Panc1 (cell line): ENCODE measurements around the gene C1orf226. TPM values are rescaled to one million over a fixed set of nuclear protein-coding genes. Genes with fewer than 3 reads are reported as not detected.

ENCODE experiments used
- ATAC-seq: fragments of 200-7000 bp; cut with Tn5 transposase; 2 replicates; pipeline ENCODE4 v1.9.1; 2020; ENCODE audit warnings: mild to moderate bottlenecking, moderate library complexity
- BruUV-seq: library from RNA; stranded (reverse); fragments of 400-500 nt; replicated peaks from 2 replicates; lab custom pipeline; 2021; lab: Mats Ljungman, UMichigan
- CTCF ChIA-PET: fragments of 300-600 bp; sonication (Branson Sonifier 250); formaldehyde crosslinking; loops from one replicate; lab custom pipeline; 2022; ENCODE audit warnings: antibody characterized with exemption; lab: Charles Lee
- POLR2A ChIA-PET: fragments of 300-600 bp; sonication (Branson Sonifier 250); formaldehyde crosslinking; loops from one replicate; lab custom pipeline; 2022; ENCODE audit warnings: antibody characterized with exemption; lab: Charles Lee
- DNase-seq: peaks from one replicate; pipeline ENCODE4 v3.0.0-alpha.2; 2010; ENCODE audit warnings: low read depth, low spot score
- H3K27ac ChIP-seq: 2 replicates; pipeline ENCODE4 v1.5.1; 2011; ENCODE audit warnings: mild to moderate bottlenecking, low read length, inconsistent platforms
- H3K27me3 ChIP-seq: fragments of 200-500 bp; sonication (Bioruptor generic); 2 replicates; pipeline ENCODE4 v1.6.0; 2014; ENCODE audit warnings: low read length, inconsistent platforms; ENCODE audit not compliant: control insufficient read depth, insufficient read depth
- H3K36me3 ChIP-seq: fragments of 200-500 bp; sonication (Bioruptor generic); 2 replicates; pipeline ENCODE4 v1.5.1; 2014; ENCODE audit warnings: inconsistent platforms, mild to moderate bottlenecking, low read length, moderate library complexity; ENCODE audit not compliant: control insufficient read depth, insufficient read depth
- H3K4me1 ChIP-seq: 2 replicates; pipeline ENCODE4 v1.5.1; 2011; ENCODE audit warnings: inconsistent platforms, mild to moderate bottlenecking, low read length, moderate library complexity; ENCODE audit not compliant: control insufficient read depth, insufficient read depth
- H3K4me3 ChIP-seq, 2 experiments: 2 replicates each; pipeline ENCODE4 v1.5.1; 2011 to 2012; ENCODE audit warnings: low read depth in 2 of 2, low read length in 2 of 2, mild to moderate bottlenecking in 2 of 2, inconsistent platforms in 1 of 2, moderate library complexity in 1 of 2
- H3K9me3 ChIP-seq: fragments of 200-500 bp; sonication (Bioruptor generic); 2 replicates; pipeline ENCODE4 v1.5.1; 2014; ENCODE audit warnings: low read depth, mild to moderate bottlenecking, inconsistent platforms, low read length, moderate library complexity; ENCODE audit not compliant: control insufficient read depth, insufficient read depth
- POLR2AphosphoS5 ChIP-seq: IDR thresholded peaks from 2 replicates; pipeline ENCODE4 v1.6.1; 2012; ENCODE audit warnings: mild to moderate bottlenecking, low read depth, low read length, moderate library complexity
- SIN3A ChIP-seq: IDR thresholded peaks from 2 replicates; pipeline ENCODE4 v1.6.1; 2012; ENCODE audit warnings: low read depth, mild to moderate bottlenecking, low read length, moderate library complexity, borderline replicate concordance; ENCODE audit not compliant: insufficient read depth
- TCF7L2 ChIP-seq: IDR thresholded peaks from 2 replicates; pipeline ENCODE4 v1.6.1; 2011; ENCODE audit warnings: mild to moderate bottlenecking, low read depth, low read length, inconsistent platforms
- in situ Hi-C: cut with HindIII; loops from 2 replicates; pipeline ENCODE4 v1.10.0; 2016; ENCODE audit warnings: low sequenced_read_pairs, low pct_unique_long_range_greater_than_20kb
- intact Hi-C: fragments of 100-400 bp; cut with micrococcal nuclease; formaldehyde crosslinking; loops from one replicate; pipeline ENCODE4 v1.10.0; 2022; ENCODE audit not compliant: unreplicated experiment
- total RNA-seq: library from RNA; stranded (reverse); gene quantifications from one replicate; pipeline ENCODE4 v1.2.1, GENCODE V29; 2021; ENCODE audit not compliant: unreplicated experiment
- TF ChIP-seq, protein P1 (sequence below), 2 experiments: IDR thresholded peaks; 2 replicates each; pipeline ENCODE4 v1.6.1; 2011 to 2012; ENCODE audit warnings: low read depth in 2 of 2, control low read depth in 1 of 2, low read length in 1 of 2, mild to moderate bottlenecking in 1 of 2, moderate library complexity in 1 of 2; ENCODE audit not compliant: insufficient read depth in 1 of 2
- TF ChIP-seq, protein P2 (sequence below): fragments of 450-650 bp; IDR thresholded peaks from 2 replicates; pipeline ENCODE4 v1.5.1; 2017; ENCODE audit warnings: mild to moderate bottlenecking

Gene C1orf226
- total RNA-seq, 1 experiment from 2014 or later = 38.4 TPM

DNA sequence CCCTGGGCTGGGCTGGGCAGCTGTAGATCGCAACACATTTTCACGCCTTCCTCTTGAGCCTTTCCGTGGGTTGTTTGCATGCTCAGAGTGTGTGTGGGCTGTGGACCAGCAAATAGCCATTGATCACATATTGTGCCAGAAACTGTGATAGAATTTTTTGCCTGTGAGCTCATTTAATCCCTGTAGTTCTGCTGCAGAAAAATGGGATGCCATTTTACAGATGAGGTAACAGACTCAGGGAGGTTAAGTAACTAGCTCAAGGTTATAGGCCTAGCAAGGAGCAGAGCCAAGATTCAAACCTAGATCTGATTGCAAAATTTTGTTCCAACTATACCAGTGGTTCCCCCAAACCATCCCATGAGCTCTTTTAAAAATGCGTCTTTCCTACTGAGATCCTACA lies 15.4 kb upstream of the C1orf226 start:
- CTCF ChIA-PET = no interaction called here
- TF ChIP-seq POLR2AphosphoS5 (no peak), TCF7L2 (no peak), SIN3A (no peak)
- TF ChIP-seq, protein P1, sequence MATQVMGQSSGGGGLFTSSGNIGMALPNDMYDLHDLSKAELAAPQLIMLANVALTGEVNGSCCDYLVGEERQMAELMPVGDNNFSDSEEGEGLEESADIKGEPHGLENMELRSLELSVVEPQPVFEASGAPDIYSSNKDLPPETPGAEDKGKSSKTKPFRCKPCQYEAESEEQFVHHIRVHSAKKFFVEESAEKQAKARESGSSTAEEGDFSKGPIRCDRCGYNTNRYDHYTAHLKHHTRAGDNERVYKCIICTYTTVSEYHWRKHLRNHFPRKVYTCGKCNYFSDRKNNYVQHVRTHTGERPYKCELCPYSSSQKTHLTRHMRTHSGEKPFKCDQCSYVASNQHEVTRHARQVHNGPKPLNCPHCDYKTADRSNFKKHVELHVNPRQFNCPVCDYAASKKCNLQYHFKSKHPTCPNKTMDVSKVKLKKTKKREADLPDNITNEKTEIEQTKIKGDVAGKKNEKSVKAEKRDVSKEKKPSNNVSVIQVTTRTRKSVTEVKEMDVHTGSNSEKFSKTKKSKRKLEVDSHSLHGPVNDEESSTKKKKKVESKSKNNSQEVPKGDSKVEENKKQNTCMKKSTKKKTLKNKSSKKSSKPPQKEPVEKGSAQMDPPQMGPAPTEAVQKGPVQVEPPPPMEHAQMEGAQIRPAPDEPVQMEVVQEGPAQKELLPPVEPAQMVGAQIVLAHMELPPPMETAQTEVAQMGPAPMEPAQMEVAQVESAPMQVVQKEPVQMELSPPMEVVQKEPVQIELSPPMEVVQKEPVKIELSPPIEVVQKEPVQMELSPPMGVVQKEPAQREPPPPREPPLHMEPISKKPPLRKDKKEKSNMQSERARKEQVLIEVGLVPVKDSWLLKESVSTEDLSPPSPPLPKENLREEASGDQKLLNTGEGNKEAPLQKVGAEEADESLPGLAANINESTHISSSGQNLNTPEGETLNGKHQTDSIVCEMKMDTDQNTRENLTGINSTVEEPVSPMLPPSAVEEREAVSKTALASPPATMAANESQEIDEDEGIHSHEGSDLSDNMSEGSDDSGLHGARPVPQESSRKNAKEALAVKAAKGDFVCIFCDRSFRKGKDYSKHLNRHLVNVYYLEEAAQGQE (IDR thresholded peaks at IDR 0.05; ENCODE audit: insufficient read depth in 1 of 2, low read depth in 2 of 2, low read length in 1 of 2) = no peak
- TF ChIP-seq, protein P2, sequence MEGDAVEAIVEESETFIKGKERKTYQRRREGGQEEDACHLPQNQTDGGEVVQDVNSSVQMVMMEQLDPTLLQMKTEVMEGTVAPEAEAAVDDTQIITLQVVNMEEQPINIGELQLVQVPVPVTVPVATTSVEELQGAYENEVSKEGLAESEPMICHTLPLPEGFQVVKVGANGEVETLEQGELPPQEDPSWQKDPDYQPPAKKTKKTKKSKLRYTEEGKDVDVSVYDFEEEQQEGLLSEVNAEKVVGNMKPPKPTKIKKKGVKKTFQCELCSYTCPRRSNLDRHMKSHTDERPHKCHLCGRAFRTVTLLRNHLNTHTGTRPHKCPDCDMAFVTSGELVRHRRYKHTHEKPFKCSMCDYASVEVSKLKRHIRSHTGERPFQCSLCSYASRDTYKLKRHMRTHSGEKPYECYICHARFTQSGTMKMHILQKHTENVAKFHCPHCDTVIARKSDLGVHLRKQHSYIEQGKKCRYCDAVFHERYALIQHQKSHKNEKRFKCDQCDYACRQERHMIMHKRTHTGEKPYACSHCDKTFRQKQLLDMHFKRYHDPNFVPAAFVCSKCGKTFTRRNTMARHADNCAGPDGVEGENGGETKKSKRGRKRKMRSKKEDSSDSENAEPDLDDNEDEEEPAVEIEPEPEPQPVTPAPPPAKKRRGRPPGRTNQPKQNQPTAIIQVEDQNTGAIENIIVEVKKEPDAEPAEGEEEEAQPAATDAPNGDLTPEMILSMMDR = no peak
- H3K27ac ChIP-seq = no peak overlapping the region
- H3K27me3 ChIP-seq = no peaks in the 10 kb centered on the region
- no peak overlapping the region for H3K4me3 ChIP-seq
- no peaks in the 10 kb centered on the region for H3K9me3 ChIP-seq
- no TSS peak for BruUV-seq
- DNase-seq (no peak), ATAC-seq (no peak)
- H3K4me1 ChIP-seq = no peaks in the 10 kb centered on the region
- intact Hi-C loops = no loop called here
- peaks cover 2% of the 10 kb centered on the region; the same call in 1 of the 2 replicates for H3K36me3 ChIP-seq
- POLR2A ChIA-PET = no interaction called here
- in situ Hi-C loops = no loop called here

DNA sequence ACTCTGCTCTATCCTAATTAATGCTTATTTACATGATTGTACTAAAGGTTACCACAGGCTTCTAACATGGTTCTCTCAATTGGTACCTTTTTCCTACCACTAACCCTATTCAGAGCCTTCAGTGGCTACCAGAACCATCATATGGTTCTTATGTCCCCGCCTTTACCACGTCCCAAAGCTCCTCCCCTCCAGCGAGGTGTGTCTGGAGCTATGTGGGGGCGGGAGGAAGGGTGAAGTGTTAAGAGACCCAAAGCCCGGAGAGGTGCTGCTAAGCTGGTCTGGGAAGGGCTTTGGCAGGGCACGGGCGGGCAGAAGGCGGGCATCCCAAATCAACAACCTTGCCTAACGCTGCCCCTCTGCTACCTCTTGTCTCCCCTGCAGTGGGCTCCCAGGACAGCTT lies 14.9 kb upstream of the C1orf226 start:
- in situ Hi-C loops (no loop called here), intact Hi-C loops (no loop called here)
- H3K4me1 ChIP-seq = no peaks in the 10 kb centered on the region
- ATAC-seq = no peak
- no peak overlapping the region for H3K4me3 ChIP-seq
- no peak overlapping the region for H3K27ac ChIP-seq
- peaks cover 2% of the 10 kb centered on the region; the same call in 1 of the 2 replicates for H3K36me3 ChIP-seq
- no peaks in the 10 kb centered on the region for H3K27me3 ChIP-seq
- H3K9me3 ChIP-seq = no peaks in the 10 kb centered on the region
- TF ChIP-seq POLR2AphosphoS5 = no peak
- TF ChIP-seq, protein P2 = no peak
- TF ChIP-seq SIN3A = no peak
- TF ChIP-seq TCF7L2 = no peak
- TF ChIP-seq, protein P1 (IDR thresholded peaks at IDR 0.05; ENCODE audit: insufficient read depth in 1 of 2, low read depth in 2 of 2, low read length in 1 of 2) = no peak
- POLR2A ChIA-PET = no interaction called here
- no TSS peak for BruUV-seq
- DNase-seq = no peak
- CTCF ChIA-PET = no interaction called here
